HG03108 (cell line): ENCODE data around the gene TAGAP.
A peak's percentile ranks its signal among the peaks of the same experiment; 100 is the strongest.
"Not testable (repeated sequence)": the region's sequence is repeated elsewhere in the genome, so short reads cannot be mapped to it uniquely, and the experiment has no call there.

Experiments
- ATAC-seq: cut with Tn5 transposase; IDR thresholded peaks from one replicate; pipeline ENCODE4 v1.9.1; 2021; ENCODE audit warnings: moderate library complexity; ENCODE audit not compliant: unreplicated experiment

TAGAP gene

GRCh38 chr6:159017757-159018559 is 26.8 kb downstream of the TAGAP start:
- ATAC-seq, result no peak

- no peak for ATAC-seq
Measured at GRCh38 chr6:159014406-159014805, 30.4 kb downstream of the TAGAP start.

GRCh38 chr6:159013229-159013628 is 31.6 kb downstream of the TAGAP start:
- ATAC-seq, result no peak

- ATAC-seq, result no peak
Measured at GRCh38 chr6:159012201-159012600, 32.6 kb downstream of the TAGAP start.

- not testable (repeated sequence) for ATAC-seq
Measured at GRCh38 chr6:159010037-159010612, 34.7 kb downstream of the TAGAP start.

GRCh38 chr6:159008656-159009288 is 36.0 kb downstream of the TAGAP start:
- peak; percentile 64 for ATAC-seq

- ATAC-seq, result no peak
Measured at GRCh38 chr6:159007510-159007909, 37.3 kb downstream of the TAGAP start.

GRCh38 chr6:159005436-159005835 is 39.4 kb downstream of the TAGAP start:
- no peak for ATAC-seq

GRCh38 chr6:159004592-159004991 is 40.2 kb downstream of the TAGAP start:
- ATAC-seq, result no peak

- no peak for ATAC-seq
Measured at GRCh38 chr6:159002432-159003155, 42.2 kb downstream of the TAGAP start.

- ATAC-seq, result peak; percentile 93
Measured at GRCh38 chr6:158999666-159000403, 45.0 kb downstream of the TAGAP start, which contains the start of gene RSPH3. Gene RSPH3 (minus strand): TSS chr6:159000202. CDS start chr6:158999550, 652 bp downstream.

- ATAC-seq, result peak; percentile 14
Measured at GRCh38 chr6:158999154-158999665, 45.6 kb downstream of the TAGAP start.

GRCh38 chr6:158996856-158997255 is 47.9 kb downstream of the TAGAP start:
- ATAC-seq, result no peak

- ATAC-seq, result no peak
Measured at GRCh38 chr6:158993639-158994038, 51.2 kb downstream of the TAGAP start.

- ATAC-seq, result no peak
Measured at GRCh38 chr6:158991017-158991723, 53.6 kb downstream of the TAGAP start.

GRCh38 chr6:158989711-158990110 is 55.1 kb downstream of the TAGAP start:
- ATAC-seq, result not testable (repeated sequence)

GRCh38 chr6:158988477-158988876 is 56.3 kb downstream of the TAGAP start:
- ATAC-seq, result no peak

- ATAC-seq, result no peak
Measured at GRCh38 chr6:158987657-158988056, 57.1 kb downstream of the TAGAP start.
